ENCODE data around the gene PLPP2.

DNA sequence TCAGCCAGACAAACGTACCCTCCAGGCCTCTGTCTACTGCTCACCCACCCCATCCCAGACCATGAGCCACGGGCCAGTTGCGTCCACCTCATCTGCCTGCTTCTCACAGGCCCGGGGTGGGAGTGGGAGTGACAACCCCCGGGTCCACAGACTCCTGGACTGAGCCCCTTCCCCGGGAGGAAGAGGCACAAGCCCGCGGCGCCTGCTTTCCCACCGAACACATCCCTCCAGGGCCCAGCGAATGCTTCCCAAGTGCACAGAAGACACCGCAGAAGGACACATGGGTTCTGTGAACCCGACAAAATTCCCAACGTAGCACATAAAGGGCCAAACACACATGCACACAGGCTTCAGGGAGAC, 18.0 kb upstream of the PLPP2 start:
- TF ChIP-seq POLR2AphosphoS5 (IDR thresholded peaks at IDR 0.05; ENCODE audit: low read depth, low read length) (no peak), SIN3A (IDR thresholded peaks at IDR 0.05; ENCODE audit: borderline replicate concordance, insufficient read depth, low read depth, low read length) (no peak), TCF7L2 (IDR thresholded peaks at IDR 0.05; ENCODE audit: low read depth, low read length) (no peak)
- TF ChIP-seq, protein P1, sequence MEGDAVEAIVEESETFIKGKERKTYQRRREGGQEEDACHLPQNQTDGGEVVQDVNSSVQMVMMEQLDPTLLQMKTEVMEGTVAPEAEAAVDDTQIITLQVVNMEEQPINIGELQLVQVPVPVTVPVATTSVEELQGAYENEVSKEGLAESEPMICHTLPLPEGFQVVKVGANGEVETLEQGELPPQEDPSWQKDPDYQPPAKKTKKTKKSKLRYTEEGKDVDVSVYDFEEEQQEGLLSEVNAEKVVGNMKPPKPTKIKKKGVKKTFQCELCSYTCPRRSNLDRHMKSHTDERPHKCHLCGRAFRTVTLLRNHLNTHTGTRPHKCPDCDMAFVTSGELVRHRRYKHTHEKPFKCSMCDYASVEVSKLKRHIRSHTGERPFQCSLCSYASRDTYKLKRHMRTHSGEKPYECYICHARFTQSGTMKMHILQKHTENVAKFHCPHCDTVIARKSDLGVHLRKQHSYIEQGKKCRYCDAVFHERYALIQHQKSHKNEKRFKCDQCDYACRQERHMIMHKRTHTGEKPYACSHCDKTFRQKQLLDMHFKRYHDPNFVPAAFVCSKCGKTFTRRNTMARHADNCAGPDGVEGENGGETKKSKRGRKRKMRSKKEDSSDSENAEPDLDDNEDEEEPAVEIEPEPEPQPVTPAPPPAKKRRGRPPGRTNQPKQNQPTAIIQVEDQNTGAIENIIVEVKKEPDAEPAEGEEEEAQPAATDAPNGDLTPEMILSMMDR (IDR thresholded peaks at IDR 0.05) = no peak
- TF ChIP-seq, protein P2, sequence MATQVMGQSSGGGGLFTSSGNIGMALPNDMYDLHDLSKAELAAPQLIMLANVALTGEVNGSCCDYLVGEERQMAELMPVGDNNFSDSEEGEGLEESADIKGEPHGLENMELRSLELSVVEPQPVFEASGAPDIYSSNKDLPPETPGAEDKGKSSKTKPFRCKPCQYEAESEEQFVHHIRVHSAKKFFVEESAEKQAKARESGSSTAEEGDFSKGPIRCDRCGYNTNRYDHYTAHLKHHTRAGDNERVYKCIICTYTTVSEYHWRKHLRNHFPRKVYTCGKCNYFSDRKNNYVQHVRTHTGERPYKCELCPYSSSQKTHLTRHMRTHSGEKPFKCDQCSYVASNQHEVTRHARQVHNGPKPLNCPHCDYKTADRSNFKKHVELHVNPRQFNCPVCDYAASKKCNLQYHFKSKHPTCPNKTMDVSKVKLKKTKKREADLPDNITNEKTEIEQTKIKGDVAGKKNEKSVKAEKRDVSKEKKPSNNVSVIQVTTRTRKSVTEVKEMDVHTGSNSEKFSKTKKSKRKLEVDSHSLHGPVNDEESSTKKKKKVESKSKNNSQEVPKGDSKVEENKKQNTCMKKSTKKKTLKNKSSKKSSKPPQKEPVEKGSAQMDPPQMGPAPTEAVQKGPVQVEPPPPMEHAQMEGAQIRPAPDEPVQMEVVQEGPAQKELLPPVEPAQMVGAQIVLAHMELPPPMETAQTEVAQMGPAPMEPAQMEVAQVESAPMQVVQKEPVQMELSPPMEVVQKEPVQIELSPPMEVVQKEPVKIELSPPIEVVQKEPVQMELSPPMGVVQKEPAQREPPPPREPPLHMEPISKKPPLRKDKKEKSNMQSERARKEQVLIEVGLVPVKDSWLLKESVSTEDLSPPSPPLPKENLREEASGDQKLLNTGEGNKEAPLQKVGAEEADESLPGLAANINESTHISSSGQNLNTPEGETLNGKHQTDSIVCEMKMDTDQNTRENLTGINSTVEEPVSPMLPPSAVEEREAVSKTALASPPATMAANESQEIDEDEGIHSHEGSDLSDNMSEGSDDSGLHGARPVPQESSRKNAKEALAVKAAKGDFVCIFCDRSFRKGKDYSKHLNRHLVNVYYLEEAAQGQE (IDR thresholded peaks at IDR 0.05; ENCODE audit: insufficient read depth in 1 of 2, low read depth in 2 of 2, low read length in 1 of 2) = no peak
